Activated CD4-positive, alpha-beta T cell treated with anti-CD3 and anti-CD28 coated beads, Interleukin-2, amount 50 U/mL, for 24 hours (primary cell): ENCODE data around the gene CDH10.

ENCODE experiments used
- DNase-seq, 2 donors: peaks; one replicate each; pipeline ENCODE4 v3.0.0-alpha.2; 2020; ENCODE audit warnings: low read depth in 1 of 2, low spot score in 1 of 2

The CDH10 gene

GRCh38 chr5:24602188-24602587 is 42.6 kb downstream of the CDH10 start:
- no peak for DNase-seq

GRCh38 chr5:24598956-24599355 is 45.8 kb downstream of the CDH10 start:
- DNase-seq: no peak

DNA sequence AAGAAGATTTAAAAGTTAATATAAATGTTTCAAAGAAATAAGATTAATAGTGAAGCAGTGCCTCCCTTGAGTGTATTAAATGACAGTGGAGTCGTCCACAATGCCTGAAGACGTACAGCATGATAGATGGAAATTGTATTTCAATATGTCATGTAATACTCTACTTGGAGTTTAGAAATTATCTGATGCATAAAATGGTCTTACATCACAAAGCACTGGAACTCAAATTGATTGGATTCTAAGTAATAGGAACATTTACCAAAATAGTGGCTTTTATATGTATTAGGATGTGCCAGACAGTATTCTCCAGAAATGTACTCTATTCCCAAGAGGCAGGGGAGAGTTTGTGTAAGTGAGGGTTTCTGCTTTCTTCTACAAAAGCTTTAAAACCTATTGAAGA is 49.4 kb downstream of the CDH10 start:
- no peak for DNase-seq

DNA sequence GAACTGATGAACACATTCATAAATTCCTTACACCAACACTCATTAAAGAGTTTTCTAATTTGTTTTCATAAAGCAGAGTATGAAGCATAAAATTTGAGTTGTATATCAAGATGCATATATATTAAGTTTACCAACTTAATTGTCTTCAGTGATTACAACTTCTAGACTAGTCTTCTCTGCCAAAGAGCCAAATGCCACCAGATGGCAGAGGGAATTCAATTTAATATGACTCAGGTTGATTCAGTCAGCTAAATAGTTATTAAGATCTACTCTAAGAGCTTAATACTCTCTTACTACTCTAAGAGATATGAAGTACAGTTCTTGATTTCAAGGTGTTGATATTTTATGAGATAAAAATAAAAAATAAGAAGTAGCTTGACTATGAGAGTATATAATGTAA is 53.4 kb downstream of the CDH10 start:
- no peak for DNase-seq

DNA sequence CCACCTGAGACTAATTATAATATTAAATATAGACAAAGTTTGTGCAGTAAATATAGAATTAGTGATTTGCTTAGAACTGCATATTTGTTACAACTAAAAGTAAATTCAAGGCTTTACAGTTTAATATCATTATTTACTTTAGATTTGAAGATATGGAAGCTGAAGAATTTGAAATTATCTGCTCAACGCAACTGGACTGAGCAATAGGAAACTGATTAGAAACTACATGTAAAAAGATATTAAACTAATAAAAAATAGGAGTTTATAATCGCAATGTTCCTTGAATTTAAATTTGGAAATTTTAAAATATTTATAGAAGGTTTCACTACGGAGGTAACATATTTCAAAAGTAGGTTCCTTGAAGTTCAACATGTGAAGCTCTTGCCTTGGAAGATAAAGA is 55.2 kb downstream of the CDH10 start:
- no peak for DNase-seq

DNA sequence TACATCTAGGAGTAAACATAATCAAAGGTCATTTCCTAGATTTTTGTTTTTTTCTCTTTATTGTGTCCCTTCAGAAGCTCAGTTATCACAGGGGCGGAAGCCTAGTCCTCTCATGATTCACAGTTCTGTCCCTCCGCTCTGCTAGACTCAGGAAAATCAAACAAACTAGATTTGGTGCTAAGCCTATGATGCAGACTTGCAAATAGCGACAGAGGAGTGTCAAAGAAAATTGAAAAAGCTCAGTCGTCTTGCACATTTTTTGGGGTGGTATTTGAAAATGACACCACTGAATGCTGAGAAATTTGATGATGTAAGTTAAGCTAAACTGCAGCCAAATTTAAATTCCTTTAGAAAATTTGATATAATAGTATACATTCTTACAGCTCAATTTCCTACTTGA is 59.0 kb downstream of the CDH10 start:
- DNase-seq: no peak

DNA sequence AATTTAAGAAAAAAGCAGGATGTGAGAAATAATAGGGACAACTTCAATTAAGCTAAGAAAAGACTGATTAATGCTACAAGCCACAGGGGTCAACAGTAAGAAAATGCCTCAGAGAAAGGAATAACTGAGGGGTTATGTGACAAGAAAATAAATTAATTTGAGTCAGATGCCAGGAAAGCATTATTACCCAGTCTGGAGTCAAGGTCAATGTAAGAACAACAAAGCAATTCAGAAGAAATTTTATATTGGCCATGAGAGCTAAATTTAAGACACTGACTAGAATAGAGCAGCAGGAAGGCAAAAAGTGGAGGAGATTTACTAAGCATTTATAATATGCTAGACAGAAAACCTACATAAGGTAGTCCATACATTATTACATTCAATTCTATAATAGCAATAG is 73.5 kb downstream of the CDH10 start:
- no peak for DNase-seq

- DNase-seq: no peak
Observed at GRCh38 chr5:24566933-24567332, 77.8 kb downstream of the CDH10 start.

DNA sequence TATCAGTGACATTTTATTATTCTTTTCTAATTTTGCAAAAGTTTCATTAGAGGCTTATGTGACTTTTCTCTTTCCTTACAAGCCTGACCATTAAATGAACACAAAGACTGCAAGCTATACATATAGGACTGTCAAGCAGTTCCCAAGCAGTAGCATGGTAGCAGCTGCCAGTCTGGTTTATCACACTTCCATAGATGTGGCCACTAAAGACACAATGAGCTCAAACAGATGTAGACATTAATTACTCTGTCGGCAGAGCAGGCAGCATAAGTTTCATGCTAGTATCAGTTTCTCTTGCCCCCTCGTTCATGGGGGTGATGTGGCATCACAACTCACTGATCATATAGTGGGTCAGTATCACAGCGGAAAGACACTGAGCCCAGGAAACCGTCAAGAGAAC is 89.5 kb downstream of the CDH10 start:
- no peak for DNase-seq

DNA sequence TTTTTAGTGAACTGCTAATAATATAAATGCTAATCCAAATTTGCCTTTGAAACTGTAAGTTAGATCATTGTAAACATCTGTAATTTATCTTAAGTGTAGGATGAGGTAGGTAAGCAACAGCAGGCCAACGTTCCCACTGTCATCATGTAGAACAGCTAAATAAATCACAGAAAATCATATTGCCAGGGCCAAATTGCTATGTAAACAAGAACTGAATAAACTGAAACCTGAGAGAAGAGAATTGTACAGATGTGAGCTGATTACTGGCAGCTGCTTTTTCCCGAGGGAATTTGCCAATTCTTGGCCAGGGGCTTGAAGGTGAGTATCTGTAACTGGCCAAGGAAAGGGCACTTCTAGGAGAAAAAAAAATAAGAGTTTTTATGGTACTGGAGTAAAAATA is 97.6 kb downstream of the CDH10 start:
- no peak for DNase-seq

- no peak for DNase-seq
Observed at GRCh38 chr5:24539613-24540012, 105.2 kb downstream of the CDH10 start.

- DNase-seq: no peak
Observed at GRCh38 chr5:24538346-24538745, 106.4 kb downstream of the CDH10 start.

DNA sequence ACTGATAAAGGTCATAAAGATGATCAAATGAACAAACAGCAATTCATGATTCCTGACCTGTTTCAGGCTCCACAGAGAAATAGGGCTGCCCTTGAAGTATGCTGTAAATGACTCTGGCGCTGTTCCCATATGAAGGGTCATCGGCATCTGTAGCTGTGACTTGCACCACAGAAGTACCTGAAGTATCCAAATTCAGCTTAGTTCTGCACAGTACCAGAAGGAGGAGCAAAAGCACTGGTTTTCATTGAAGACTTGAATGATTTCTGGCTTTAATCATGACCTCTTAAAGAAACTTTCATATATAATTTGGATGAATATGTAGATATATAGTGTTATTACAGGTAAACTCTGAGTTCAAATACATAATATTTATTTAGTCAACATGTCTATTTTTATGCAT is 109.1 kb downstream of the CDH10 start:
- no peak for DNase-seq

GRCh38 chr5:24530906-24531305 is 113.9 kb downstream of the CDH10 start:
- no peak for DNase-seq

DNA sequence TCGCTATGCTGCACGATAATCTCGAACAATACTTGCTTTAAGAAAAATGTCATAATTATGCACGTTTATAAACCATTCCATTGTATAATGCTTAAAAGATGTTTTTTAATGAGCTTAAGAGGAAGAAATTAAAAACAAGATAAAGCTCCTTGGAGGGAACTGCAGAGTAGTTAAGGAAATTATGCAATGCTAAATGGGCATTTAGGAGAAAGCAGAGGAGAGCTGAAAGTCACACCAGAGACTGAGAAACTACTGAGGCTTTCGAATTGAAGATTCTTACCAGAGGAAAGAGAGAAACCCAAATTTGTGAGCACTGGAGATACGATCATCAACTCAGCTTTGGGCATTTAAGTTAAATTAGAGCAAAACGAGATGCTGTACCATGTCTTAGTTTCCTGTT is 119.4 kb downstream of the CDH10 start:
- DNase-seq: no peak

GRCh38 chr5:24512423-24512822 is 132.4 kb downstream of the CDH10 start:
- DNase-seq: no peak

DNA sequence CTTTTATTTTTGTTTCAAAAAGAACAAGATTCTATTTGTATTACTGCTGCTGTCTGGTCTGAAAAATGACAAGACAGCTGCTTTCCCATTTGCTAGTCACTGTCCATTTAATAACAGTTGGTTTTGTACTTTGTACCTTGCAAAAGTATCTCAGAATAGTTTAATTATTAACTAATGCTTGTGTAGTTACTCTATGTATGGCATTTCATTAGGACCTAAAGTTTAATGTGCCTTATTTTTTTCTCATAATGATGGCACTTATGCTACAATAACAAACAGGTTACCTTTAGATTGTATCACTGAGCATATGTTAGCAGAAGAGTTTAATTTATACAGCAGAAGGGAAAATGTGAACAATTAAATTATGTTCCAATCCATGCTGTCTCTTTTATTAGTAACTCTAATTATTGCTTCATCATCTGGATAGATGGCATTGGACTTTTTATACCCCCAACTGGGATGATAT is 134.2 kb downstream of the CDH10 start:
- no peak for DNase-seq

GRCh38 chr5:24509943-24510342 is 134.8 kb downstream of the CDH10 start:
- no peak for DNase-seq

DNA sequence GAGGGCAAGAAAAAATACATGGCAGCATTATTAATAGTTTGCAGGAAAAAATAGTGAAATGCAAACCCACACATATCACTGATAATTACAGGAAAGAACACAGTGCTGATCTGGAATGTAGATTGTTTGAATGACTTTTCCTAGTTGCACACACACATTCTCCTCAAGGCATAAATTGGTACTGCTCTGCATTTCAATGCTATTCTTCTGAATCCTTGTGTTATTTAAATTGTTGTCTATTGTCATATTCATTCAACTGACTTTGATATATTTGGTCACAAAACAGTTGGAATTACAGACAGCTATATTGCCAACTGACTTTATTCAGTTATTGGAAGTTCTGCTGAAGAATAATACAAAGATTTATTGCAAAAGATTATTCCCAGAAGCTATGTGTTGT is 139.5 kb downstream of the CDH10 start:
- DNase-seq: no peak

GRCh38 chr5:24497591-24498157 is 147.1 kb downstream of the CDH10 start:
- DNase-seq: no peak

- DNase-seq: no peak
Observed at GRCh38 chr5:24497145-24497544, 147.6 kb downstream of the CDH10 start.

GRCh38 chr5:24496268-24496667 is 148.5 kb downstream of the CDH10 start:
- DNase-seq: no peak

DNA sequence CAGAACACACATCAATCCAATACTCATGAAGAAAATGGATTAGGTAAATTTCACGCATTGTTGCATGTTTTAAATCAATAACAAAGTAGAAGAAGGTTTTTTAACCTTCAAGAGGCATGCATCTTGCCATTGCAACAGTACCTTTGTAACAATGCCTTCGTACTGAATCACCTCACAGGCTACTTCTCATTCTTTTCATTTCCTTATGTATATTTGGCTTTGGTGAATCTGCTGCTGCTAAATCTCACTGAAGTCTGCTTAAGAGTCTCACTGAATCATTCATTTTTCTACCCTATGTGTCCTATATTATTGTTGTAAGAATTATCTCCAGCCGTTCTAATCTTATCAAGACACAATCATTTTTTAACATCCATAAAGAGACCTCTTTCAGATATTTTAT is 152.5 kb downstream of the CDH10 start:
- no peak for DNase-seq

GRCh38 chr5:24491490-24491889 is 153.3 kb downstream of the CDH10 start:
- DNase-seq: no peak
